GM21515 (cell line): Measurements from ENCODE around the gene BEX3.
"Not testable (repeated sequence)": the region's sequence is repeated elsewhere in the genome, so short reads cannot be mapped to it uniquely, and the experiment has no call there.

Experiments
- ATAC-seq: cut with Tn5 transposase; IDR thresholded peaks from one replicate; pipeline ENCODE4 v1.9.1; 2021; ENCODE audit not compliant: unreplicated experiment

BEX3 gene

DNA sequence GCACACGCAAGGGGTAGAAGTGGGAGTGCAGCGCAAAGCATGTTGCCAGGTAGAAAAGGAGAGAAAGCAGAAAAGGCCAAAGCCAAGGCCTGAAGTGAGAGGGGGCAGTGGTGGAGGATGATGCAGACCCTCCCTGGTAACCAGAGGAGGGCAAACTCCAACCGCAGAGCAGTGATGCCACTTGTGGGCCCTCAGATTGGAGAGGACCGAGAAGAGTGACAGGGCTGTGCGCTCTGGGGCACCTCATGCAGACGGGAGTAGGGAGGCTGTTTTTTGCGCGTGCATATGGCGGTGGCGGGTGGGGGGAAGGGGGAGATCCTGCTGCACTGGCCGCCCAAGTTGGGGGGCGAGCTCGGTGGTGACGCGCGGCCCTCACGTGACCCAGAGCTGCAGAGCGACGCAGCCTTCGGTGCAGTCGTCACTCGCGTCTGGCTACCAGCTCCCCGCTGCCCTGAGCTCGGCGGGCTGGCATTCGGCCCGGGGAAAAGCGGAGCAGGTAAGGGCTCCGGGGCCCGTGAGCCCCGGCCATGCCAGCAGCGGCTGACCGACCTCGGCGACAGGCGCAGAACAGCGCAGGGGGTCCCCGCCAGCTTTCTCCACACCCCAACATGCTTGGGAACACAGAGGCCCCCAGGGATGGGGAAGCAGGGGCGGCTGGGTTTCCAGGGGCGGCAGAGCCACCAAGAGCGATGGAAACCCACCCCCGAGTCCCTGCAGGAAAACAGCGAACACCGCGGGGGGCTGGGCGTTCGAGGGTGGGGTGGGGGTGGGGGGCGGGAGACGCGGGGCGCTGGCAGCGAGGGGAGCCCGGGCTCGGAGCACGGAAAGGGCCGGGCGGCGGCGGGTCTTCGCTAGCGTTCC is at the start of gene BEX3:
Gene BEX3 (plus strand): TSS at position 421 of the 861 bp plus-strand sequence. CDS start 984 bp downstream, outside the sequence.
- ATAC-seq, result no peak

DNA sequence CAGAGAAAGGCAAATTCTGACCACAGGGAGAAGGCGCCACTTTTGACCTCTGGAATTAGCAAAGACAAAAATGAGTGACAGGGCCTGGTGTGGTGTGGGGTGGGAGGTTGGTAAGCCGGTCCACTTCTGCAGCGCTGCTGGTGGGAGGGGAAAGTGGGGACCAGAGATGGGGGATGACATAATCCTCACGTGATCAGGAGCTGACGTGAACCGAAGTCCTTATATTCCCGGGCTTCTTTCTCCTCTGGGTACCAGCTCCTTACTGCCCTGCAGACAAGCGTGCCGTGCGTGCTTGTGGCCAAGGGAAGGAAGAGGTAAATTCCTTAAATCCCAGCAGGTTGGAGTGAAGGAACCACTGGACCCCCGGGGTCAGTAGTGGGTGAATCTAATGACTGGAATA is 46.3 kb upstream of the BEX3 start, which contains the start of gene TCEAL7:
Gene TCEAL7 (plus strand): TSS at position 249 of the 400 bp plus-strand sequence. CDS start 1,165 bp downstream, outside the sequence.
- no peak for ATAC-seq

DNA sequence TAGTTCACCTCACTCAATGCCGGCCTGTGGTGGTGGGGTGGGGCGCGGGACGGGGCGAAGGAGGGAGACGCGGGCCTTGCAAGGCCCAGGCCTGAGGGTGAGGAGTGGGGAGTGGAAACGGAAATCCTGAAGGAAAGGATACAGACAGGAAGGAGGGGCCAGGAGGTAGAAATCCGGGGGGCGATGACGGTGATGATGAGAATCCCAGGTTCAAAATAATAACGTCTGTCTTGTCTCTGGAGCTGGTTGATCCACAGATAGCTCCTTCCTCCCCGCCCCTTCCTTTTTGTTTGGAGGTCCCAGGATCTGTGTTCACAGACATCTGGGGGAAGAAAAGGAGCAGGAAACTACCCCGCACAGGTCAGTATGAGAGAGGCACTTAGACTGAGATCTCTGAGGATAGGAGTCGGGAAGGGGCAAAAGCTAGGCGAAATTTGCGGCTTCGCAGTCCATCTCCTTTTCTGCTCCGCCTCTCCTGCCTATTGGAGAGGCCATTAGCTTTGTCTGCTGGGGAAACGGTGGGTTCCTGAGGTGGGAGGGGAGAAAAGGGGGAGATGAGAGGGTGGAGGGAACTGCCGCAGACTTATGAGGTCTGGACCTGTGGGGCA is 45.6 kb upstream of the BEX3 start:
- no peak for ATAC-seq

DNA sequence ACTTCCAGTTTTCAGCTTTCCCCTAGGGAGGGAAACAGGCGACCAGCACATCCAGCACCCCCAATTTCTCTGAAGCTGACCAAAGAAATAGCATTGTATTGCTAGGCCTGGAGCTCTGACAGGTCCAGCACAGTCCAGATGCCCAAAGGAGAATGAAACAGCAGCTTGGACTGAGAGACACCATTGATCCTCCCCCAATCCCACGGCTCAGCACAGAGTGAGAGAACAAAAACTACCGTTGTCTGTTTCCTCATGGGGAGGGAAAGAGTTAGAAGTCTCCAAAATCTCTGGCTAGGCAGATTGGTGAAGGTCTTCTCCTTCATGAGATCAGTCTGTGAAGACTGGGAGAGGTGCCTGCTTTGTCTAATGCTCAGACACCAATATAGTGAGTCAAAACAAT is 37.7 kb upstream of the BEX3 start:
- no peak for ATAC-seq

DNA sequence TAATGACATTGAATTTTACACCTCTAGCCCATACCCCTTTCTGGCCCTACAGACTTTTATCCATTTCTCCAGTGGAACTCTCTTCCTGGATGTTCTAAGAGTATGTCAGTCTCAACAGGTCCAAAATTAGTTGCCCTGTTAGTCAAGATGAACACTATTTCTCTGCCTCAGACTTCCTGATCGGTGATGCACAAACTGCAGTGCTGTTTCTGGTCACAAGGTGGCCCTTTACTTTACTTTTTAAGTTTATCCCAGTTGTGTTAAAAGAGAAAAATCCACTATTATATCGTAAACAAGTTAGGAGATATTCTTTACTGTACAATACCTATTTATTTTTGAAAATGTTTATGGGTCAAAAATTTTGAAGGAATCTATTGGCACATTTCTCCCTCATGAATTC is 33.2 kb upstream of the BEX3 start:
- ATAC-seq, result peak; percentile 67

DNA sequence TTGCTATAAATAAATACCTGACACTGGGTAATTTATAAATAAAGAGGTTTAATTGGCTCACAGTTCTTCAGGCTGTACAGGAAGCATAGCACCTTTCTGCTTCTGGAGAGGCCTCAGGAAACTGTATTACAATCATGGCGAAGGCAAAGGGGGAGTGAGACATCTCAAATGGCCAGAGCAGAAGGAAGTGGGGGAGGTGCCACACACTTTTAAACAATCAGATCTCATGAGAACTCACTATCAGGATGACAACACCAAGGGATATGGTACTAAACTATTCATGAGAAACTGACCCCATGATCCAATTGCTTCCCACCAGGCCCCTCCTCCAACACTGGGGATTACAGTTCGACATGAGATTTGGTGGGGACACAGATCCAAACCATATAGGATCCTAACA is 31.7 kb upstream of the BEX3 start:
- ATAC-seq, result no peak

DNA sequence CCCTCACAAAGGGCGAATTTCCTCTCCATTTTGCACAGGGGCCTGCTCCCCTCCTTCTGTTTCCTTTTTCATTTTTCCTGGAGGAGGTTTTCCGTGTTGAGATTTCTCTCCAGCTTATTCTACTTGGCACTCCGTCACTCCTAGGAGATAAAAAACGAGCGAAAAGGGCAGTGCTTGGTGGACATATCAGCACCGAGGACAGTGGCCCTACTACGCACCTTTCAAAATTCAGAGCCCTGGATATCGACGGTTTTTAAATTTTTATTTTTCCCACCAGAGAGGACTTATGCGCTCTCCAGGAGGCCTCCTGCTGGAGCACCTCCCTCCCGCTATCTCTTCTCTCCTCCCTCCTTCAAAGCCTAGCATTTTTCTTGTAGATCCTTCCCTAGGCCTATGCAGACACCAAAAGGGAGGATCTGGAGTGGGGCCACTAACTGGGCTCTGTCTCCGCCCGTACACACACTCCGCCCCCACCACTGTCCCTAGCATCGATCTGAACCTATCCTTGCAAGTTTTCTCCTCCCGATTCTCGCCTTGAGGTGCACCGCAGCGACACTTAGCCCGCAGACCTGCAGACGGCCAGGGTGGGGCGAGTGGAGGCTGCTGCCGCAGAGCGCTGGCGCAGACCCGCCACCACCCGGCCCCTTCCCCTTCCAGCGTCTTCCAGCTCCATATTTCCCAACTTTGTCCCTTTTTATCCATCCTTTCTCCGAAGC is 28.5 kb upstream of the BEX3 start:
- no peak for ATAC-seq

DNA sequence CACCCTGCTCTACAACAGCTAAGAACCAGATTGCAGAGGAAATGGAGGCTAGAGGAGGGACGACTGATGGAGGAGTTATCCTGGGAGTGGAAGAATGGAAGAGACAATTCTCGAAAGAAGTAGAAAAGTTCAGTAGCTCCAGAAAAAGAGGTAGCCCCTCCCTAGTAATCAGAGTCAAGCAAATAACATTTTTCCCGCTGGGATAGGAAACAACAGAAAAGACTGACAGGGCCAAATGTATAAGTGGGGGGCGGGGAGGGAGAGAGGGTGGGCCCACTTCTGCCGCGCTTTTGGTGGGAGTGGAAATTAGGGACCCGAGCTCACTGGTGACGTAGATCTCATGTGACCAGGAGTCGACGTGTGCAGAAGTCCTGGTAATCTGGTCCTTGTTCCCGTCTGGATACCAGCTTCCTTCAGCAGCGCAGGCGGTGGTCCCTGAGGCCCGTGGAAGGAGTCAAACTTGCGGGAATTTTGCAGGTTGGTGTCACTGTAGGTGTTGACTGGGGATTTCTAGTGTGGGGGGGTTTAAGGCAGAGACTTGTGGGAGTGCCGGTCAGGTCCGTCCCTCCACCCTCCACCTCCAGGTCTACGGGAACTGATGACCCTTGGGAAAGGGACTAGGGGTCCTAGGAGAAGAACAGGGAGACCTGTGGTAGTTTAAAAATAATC is 20.1 kb upstream of the BEX3 start, which contains the start of gene TCEAL9:
Gene TCEAL9 (plus strand): TSS at position 377 of the 669 bp plus-strand sequence. CDS start 1,179 bp downstream, outside the sequence.
- no peak for ATAC-seq

DNA sequence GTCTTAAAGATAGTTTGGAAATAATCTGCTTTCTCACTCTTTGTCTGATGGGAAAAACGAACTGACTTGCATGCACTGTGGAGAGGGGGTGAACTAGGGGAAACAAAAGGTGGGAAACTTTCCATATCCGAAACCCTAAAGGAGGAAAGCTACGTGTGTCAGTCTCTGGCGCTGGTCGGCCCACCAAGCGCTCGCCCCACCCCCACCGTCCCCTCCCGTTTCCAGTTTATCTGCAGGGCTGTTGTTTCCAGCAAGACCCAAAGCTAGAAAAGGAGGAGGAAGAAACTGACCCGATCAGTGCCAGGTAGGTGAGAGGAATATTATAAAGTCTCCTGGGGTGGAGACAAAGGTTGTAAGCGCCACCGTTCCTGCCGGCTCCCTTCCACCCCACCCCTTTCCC is 19.5 kb upstream of the BEX3 start:
- ATAC-seq, result no peak

DNA sequence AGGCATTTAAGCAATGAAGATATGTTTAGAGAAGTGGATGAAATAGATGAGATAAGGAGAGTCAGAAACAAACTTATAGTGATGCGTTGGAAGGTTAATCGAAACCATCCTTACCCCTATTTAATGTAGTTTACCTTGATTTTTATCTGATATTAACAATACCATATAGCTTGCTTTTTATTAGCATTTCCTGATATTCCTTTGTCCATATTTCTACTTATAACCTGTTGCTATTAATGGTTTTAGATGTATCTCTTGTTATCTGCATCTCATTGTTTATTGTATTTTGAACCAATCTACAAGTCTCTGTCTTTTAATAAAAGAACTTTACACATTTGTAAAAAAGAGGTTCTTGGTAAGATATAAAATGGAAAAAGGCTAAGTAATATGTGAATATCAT is 18.5 kb upstream of the BEX3 start:
- no peak for ATAC-seq

DNA sequence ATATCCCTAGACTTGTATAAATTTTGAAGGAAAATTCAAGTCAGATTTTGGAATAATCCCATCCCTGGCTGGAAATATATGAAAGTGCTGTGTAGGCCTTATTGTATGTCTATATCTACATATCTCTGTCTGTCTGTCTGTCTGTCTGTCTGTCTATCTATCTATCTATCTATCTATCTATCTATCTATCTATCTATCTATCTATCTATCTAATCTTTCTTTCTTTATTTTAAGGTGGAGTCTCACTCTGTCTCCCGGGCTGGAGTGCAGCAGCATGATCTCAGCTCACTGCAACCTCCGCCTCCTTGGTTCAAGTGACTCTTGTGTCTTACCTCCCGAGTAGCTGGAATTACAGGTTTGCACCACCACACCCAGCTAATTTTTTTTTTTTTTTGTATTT is 16.7 kb upstream of the BEX3 start:
- not testable (repeated sequence) for ATAC-seq

DNA sequence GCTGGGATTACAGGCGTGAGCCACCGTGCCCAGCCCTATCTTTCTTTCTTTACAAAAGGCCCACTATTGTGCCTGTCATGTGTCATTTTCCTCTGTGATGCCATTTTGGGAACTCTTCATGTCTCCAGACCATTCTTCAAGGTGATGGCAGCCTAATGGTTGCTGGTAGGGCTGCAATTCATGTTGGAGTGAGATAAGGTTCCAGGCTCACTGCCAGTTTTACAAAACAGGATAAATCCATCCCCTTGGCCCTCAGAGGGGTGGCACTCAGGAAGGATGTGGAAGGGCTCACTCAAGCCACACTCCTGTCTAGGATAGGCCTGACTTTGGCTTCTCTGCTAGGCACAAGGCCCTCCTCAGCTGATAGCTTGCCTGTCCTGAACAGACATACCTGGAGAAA is 16.2 kb upstream of the BEX3 start:
- ATAC-seq, result no peak

DNA sequence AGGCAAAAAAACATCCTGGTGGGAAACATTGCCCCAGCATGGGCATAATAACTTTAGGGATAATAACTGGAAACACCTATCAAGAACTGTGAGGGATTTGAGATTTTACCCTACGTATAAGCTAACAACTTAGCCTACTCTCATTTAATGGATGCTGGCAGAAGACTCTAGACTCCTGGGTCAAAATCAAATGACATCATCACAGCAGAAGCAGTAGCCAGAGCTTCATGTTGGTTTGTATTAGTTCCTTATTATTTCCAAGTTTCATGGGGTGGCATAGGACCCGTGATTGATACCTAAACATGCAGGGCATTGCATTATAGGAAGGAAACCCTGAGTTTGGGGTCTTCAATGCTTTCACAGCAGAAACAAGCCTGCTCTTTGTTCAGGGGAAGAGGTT is 15.4 kb upstream of the BEX3 start:
- no peak for ATAC-seq

DNA sequence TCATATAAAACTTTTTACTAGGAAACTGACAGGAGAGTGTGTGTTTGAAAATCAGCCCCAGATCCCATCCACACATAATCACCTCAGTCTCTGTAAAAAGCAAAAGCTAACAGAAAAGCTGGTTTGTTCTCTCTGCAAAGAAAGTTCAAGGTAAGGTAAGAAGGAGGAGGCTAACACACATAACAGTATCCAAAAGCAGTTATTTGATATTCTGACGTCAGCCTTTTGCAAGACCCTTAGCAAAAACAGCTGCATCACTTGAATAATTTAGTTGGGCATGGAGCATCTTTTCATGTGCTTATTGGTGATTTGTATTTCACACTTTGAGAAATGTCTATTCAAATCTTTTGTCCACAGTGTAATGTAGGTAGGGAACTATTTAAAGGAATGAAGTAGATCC is 14.5 kb upstream of the BEX3 start:
- ATAC-seq, result no peak

DNA sequence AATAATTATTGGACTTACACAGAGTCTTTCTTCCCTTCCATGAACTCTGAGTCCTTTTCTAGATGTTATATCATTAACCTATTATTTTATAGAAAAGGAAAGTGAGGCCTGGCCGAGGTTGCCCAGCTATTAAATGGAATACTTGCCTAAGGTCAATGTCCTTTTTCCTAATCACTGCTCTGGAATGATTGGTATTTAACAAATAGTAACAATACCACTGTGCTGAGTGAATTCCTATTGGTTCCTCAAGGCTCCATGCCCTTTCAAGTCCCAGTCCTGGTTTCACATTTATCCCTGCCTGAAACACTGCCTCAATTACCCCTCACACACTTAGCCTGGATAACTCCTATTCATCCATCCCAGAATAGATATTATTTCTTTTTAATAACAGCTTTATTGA is 13.9 kb upstream of the BEX3 start:
- ATAC-seq, result no peak

DNA sequence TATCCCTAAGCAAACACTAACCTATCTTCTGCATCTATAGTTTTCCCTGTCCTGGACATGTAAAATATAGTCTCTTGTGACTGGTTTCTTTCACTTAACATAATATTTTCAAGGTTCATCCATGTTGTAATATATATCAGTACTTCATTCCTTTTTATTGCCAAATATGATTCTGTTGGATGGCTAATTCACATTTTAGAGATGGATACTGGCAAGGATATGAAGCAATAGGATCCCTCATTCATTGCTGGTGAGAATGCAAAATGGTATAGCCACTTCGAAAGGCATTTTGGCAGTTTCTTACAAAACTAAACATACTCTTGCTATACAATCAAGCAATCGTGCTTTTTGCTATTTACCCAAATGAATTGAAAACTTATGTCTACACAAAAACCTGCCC is 13.3 kb upstream of the BEX3 start:
- no peak for ATAC-seq

DNA sequence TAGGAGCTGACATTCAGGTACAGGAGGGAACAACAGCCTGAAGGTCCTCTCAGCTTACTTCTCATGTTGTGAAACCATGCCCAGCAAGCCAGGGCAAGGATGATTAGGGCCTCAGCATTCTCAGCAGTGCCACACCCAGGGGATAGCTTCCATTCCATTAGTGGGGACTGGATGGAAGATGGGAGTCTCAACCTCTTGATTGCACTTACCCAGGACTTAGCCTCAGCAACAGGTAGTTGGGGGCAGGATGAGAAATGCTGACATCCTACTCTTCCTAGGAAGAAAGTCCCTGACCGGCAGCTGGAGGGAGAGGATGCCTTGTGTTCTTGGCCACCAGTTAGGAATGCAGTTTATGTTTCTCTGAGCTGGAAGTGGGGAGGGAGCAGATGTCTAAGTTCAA is 8.8 kb upstream of the BEX3 start:
- ATAC-seq, result no peak

DNA sequence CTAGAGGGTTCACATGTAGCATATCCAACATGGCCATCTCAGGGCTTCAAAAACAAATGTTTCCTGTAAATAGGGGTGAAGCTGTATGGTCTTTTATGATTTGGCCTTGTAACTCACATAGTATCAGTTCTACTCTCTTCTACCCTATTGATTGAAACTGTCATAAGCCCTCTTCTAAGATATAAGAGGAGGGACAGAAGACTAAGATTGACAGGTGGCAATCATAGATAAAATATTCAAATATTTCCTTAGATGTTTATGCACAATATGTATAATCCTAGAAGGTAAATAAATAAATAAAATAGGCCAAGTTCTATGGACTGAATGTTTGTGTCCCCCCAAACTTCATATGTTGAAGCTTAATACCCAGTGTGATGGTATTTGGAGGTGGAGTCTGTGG is 6.9 kb upstream of the BEX3 start:
- no peak for ATAC-seq

DNA sequence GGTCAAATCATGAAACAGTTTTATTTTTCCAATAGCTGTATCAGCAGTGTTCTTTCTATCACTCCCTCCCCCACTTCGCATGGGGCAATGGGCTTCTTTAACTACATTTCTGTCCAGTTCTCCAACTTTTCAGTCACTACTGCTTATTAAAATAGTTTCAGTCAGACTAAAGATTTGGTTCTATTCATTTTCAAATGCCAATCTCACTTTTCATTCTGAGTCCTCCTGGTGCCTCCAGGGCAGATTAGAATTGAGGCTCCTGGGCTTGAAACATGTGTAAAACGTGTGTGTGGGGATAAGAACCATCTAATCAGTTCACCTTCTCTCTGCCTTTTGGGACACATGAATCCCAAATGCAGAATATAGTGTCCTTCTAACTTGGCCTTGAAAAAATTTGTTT is 3.5 kb upstream of the BEX3 start:
- ATAC-seq, result no peak

DNA sequence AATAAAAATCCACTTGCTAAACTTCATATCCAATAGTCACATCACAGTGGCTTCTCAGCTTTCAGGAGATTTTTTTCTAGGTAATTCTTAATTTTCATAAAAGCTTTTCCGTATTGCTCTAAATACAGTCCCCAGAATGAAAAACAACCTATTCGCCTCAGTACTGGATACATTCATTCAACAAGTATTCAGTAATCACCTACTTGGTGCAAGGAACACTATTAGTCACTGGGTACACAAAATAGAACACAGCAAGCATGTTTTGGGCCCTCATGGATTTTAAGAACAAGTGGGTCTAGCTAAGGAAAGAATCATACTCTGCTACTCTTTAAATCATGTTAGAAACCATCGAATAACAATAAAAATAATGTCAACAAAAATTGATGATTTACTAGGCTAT is 2.8 kb upstream of the BEX3 start:
- ATAC-seq, result no peak

DNA sequence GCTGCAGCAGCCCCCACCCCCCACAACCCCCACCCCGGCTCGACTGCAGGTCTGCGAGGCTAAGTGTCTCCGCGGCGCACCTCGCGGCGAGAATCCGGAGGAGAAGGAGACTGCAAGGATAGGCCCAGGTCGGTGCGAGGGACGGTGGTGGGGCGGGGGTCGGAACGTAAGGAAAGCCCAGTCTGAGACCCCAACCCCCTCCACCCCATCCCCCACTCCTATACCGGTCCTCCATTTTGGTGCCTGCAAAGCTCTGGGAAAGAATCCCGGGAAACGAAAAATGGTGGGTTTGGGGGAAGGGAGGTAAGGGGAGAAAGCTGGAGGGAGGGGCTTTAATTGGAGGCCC is 614 bp downstream of the BEX3 start:
- ATAC-seq, result no peak
